D721Med (cell line): ENCODE data around the gene CCDC34.

Experiments used
- DNase-seq: peaks from one replicate; pipeline ENCODE4 v3.0.0; 2011; ENCODE audit warnings: low spot score; ENCODE audit not compliant: insufficient read length
- FAIRE-seq: peaks from 2 replicates; lab custom pipeline; 2011; peaks lifted over from hg19 to GRCh38; lab: Jason Lieb, UNC
- CTCF ChIP-seq: IDR thresholded peaks from 2 replicates; pipeline ENCODE4 v1.5.1; 2012; ENCODE audit warnings: mild to moderate bottlenecking, control low read depth; ENCODE audit not compliant: insufficient read depth; ENCODE audit errors: missing control alignments

Gene CCDC34

GRCh38 chr11:27290261-27291050 is 72.6 kb downstream of the CCDC34 start:
- TF ChIP-seq CTCF, result no peak
- no peak for FAIRE-seq
- DNase-seq, result no peak
